PC-9 (cell line): ENCODE results near the gene ZSCAN25. TPM values are rescaled to one million over a fixed set of nuclear protein-coding genes. Genes with fewer than 3 reads are reported as not detected.

Source experiments
- BruUV-seq: library from RNA; stranded (reverse); fragments of 400-500 nt; replicated peaks from 2 replicates; lab custom pipeline; 2021; lab: Mats Ljungman, UMichigan
- CTCF ChIA-PET: fragments of 300-600 bp; sonication (Branson Sonifier 250); formaldehyde crosslinking; loops from one replicate; lab custom pipeline; 2022; ENCODE audit warnings: antibody characterized with exemption; lab: Charles Lee
- POLR2A ChIA-PET: fragments of 300-600 bp; sonication (Branson Sonifier 250); formaldehyde crosslinking; loops from one replicate; lab custom pipeline; 2022; ENCODE audit warnings: antibody characterized with exemption; ENCODE audit not compliant: unreplicated experiment; lab: Charles Lee
- DNase-seq, 2 experiments: peaks; one replicate each; pipeline versions ENCODE4 v3.0.0 to v3.0.0-alpha.2; 2015 to 2022; ENCODE audit warnings: mixed read lengths in 1 of 2
- H2AFZ ChIP-seq: fragments of 200-600 bp; sonication (generic); 2 replicates; pipeline ENCODE4 v1.8.1; 2017; ENCODE audit warnings: antibody characterized with exemption
- H3F3A ChIP-seq: fragments of 200-600 bp; sonication (generic); 2 replicates; pipeline ENCODE4 v1.8.1; 2017; ENCODE audit warnings: antibody characterized with exemption, mild to moderate bottlenecking, low read depth; ENCODE audit not compliant: insufficient read depth
- H3K27ac ChIP-seq: fragments of 200-600 bp; sonication (generic); 2 replicates; pipeline ENCODE4 v1.6.1; 2016; ENCODE audit warnings: mixed run types
- H3K27me3 ChIP-seq: fragments of 200-600 bp; sonication (generic); 2 replicates; pipeline ENCODE4 v1.6.1; 2016; ENCODE audit warnings: low read depth, mixed run types; ENCODE audit not compliant: insufficient read depth
- H3K36me3 ChIP-seq: fragments of 200-600 bp; sonication (generic); 2 replicates; pipeline ENCODE4 v1.6.1; 2016; ENCODE audit warnings: low read depth, mixed run types
- H3K4me1 ChIP-seq: fragments of 200-600 bp; sonication (generic); replicated peaks from 2 replicates; pipeline ENCODE4 v1.6.1; 2016; ENCODE audit warnings: mixed run types; ENCODE audit not compliant: insufficient read depth
- H3K4me2 ChIP-seq: fragments of 200-600 bp; sonication (generic); 2 replicates; pipeline ENCODE4 v1.6.1; 2017; ENCODE audit warnings: mixed run types
- H3K4me3 ChIP-seq: fragments of 200-600 bp; sonication (generic); 2 replicates; pipeline ENCODE4 v1.6.1; 2016; ENCODE audit warnings: mixed run types
- H3K79me2 ChIP-seq: fragments of 200-600 bp; sonication (generic); 2 replicates; pipeline ENCODE4 v1.6.1; 2017; ENCODE audit warnings: low read depth, mixed run types
- H3K9me2 ChIP-seq: fragments of 200-600 bp; sonication (generic); 2 replicates; pipeline ENCODE4 v1.8.1; 2017; ENCODE audit warnings: mild to moderate bottlenecking; ENCODE audit not compliant: insufficient read depth
- H3K9me3 ChIP-seq: fragments of 200-600 bp; sonication (generic); 2 replicates; pipeline ENCODE4 v1.8.1; 2016; ENCODE audit warnings: low read depth; ENCODE audit not compliant: insufficient read depth
- H4K20me1 ChIP-seq: fragments of 200-600 bp; sonication (generic); 2 replicates; pipeline ENCODE4 v1.8.1; 2017; ENCODE audit not compliant: insufficient read depth
- EZH2 ChIP-seq: fragments of 200-600 bp; sonication (generic); IDR thresholded peaks from 2 replicates; pipeline ENCODE4 v1.8.0; 2017; ENCODE audit warnings: antibody characterized with exemption, low read depth
- intact Hi-C: fragments of 100-400 bp; cut with micrococcal nuclease; formaldehyde crosslinking; loops from one replicate; pipeline ENCODE4 v1.10.0; 2022; ENCODE audit not compliant: unreplicated experiment
- total RNA-seq: library from RNA; stranded (reverse); gene quantifications from 2 replicates; pipeline ENCODE4 v1.2.3, GENCODE V29; 2021
- TF ChIP-seq, protein P1 (sequence below): fragments of 200-600 bp; sonication (generic); conservative IDR thresholded peaks from 2 replicates; pipeline ENCODE4 v1.6.1; 2017; ENCODE audit warnings: mixed run types, antibody characterized with exemption, mild to moderate bottlenecking, moderate library complexity

ZSCAN25 gene
- total RNA-seq, 1 experiment from 2014 or later = 21.8 TPM

DNA sequence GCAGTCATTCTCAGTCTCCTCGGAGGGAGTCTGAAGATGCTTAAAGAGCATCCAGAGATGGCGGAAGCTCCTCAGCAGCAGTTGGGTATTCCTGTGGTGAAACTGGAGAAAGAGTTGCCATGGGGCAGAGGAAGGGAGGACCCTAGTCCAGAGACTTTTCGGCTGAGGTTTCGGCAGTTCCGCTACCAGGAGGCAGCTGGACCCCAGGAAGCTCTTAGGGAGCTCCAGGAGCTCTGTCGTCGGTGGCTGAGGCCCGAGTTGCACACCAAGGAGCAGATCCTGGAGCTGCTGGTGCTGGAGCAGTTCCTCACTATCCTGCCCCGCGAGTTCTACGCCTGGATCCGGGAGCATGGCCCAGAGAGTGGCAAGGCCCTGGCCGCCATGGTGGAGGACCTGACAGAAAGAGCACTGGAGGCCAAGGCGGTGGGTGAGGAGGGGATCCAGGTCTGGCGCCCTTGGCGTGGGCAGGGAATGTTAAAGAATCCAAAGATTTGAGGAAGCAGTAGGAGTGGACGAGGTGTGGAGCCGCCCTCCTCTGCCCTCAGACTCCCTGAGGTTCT is 2.9 kb downstream of the ZSCAN25 start:
- H3K27ac ChIP-seq = no peak overlapping the region
- DNase-seq = no peak
- no peak overlapping the region for H3K4me3 ChIP-seq
- H3K9me3 ChIP-seq = no peaks in the 10 kb centered on the region
- no peaks in the 10 kb centered on the region; the same call in 1 of the 2 replicates for H3F3A ChIP-seq
- intact Hi-C loops = loop anchor here (5.0 kb wide), 1 partner anchor 218 kb away; no protein-coding TSS in a partner anchor
- no peak overlapping the region for H2AFZ ChIP-seq
- BruUV-seq = no TSS peak
- POLR2A ChIA-PET = no interaction called here
- H3K36me3 ChIP-seq = peaks cover 24% of the 10 kb centered on the region
- no peaks in the 10 kb centered on the region for H3K27me3 ChIP-seq
- peaks cover 28% of the 10 kb centered on the region for H3K79me2 ChIP-seq
- H3K4me1 ChIP-seq = peaks cover 24% of the 10 kb centered on the region
- no peak for TF ChIP-seq EZH2
- TF ChIP-seq, protein P1, sequence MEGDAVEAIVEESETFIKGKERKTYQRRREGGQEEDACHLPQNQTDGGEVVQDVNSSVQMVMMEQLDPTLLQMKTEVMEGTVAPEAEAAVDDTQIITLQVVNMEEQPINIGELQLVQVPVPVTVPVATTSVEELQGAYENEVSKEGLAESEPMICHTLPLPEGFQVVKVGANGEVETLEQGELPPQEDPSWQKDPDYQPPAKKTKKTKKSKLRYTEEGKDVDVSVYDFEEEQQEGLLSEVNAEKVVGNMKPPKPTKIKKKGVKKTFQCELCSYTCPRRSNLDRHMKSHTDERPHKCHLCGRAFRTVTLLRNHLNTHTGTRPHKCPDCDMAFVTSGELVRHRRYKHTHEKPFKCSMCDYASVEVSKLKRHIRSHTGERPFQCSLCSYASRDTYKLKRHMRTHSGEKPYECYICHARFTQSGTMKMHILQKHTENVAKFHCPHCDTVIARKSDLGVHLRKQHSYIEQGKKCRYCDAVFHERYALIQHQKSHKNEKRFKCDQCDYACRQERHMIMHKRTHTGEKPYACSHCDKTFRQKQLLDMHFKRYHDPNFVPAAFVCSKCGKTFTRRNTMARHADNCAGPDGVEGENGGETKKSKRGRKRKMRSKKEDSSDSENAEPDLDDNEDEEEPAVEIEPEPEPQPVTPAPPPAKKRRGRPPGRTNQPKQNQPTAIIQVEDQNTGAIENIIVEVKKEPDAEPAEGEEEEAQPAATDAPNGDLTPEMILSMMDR = no peak
- no peaks in the 10 kb centered on the region for H3K9me2 ChIP-seq
- H4K20me1 ChIP-seq = no peaks in the 10 kb centered on the region
- H3K4me2 ChIP-seq = no peak overlapping the region
- CTCF ChIA-PET = no interaction called here

DNA sequence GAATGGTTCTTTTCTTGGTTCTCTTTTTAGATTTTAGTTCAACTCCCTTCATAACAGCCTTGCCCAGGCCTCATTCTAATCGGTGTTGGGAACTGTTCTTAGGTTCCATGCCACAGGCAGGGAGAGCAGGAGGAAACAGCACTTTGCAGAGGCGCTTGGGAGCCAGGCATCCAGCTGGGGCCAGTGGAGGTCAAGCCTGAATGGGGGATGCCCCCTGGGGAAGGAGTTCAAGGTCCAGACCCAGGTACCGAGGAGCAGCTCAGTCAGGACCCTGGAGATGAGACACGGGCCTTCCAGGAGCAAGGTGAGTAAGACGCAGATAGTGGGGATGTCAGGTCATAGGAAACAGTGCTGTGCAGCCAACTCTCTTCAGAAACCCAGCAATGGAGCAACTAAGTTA is 4.5 kb downstream of the ZSCAN25 start:
- H3K79me2 ChIP-seq = peaks cover 28% of the 10 kb centered on the region
- no peaks in the 10 kb centered on the region for H3K27me3 ChIP-seq

DNA sequence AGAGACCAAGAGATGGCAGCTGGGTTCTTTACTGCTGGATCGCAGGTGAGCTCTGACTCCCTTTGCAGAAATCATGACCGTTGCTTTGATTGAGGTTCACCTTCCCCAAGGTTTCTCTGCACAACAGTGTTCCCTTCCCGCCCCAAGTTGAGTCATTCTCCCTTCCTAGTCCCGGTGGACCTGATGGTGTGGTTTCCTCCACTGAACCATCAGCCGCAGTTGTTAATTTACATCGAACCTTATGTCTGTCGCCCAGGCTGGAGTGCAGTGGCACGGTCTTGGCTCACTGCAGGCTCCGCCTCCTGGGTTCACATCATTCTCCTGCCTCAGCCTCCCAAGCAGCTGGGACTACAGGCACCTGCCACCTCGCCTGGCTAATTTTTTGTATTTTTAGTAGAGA is 5.8 kb downstream of the ZSCAN25 start:
- no TSS peak for BruUV-seq
- Histone ChIP-seq H3K27ac (no peak overlapping the region), H3K4me3 (no peak overlapping the region), H3K4me2 (no peak overlapping the region), H3K4me1 (peaks cover 16% of the 10 kb centered on the region), H3K79me2 (peaks cover 20% of the 10 kb centered on the region), H4K20me1 (no peaks in the 10 kb centered on the region), H3K9me3 (no peaks in the 10 kb centered on the region), H3K36me3 (peaks cover 38% of the 10 kb centered on the region), H2AFZ (no peak overlapping the region), H3F3A (no peaks in the 10 kb centered on the region; the same call in 1 of the 2 replicates), H3K27me3 (no peaks in the 10 kb centered on the region), H3K9me2 (no peaks in the 10 kb centered on the region)
- ChIA-PET POLR2A (no interaction called here), CTCF (no interaction called here)
- no peak for DNase-seq
- TF ChIP-seq EZH2 = no peak
- TF ChIP-seq, protein P1 = no peak
- intact Hi-C loops = no loop called here

More for the DNA sequence above, 4.5 kb downstream of the ZSCAN25 start:
- ChIA-PET CTCF (no interaction called here), POLR2A (no interaction called here)
- Histone ChIP-seq H3K27ac (no peak overlapping the region), H3K36me3 (peaks cover 34% of the 10 kb centered on the region), H3K4me3 (no peak overlapping the region), H3F3A (no peaks in the 10 kb centered on the region; the same call in 1 of the 2 replicates), H4K20me1 (no peaks in the 10 kb centered on the region), H2AFZ (no peak overlapping the region), H3K4me1 (peaks cover 19% of the 10 kb centered on the region), H3K9me3 (no peaks in the 10 kb centered on the region), H3K9me2 (no peaks in the 10 kb centered on the region), H3K4me2 (no peak overlapping the region)
- intact Hi-C loops = no loop called here
- BruUV-seq = no TSS peak
- DNase-seq = no peak
- no peak for TF ChIP-seq EZH2
